ENCODE results near the gene PTMA. TPM values are rescaled to one million over a fixed set of nuclear protein-coding genes. Genes with fewer than 3 reads are reported as not detected.
A peak's percentile ranks its signal among the peaks of the same experiment; 100 is the strongest.

PTMA gene
- total RNA-seq, 6 donors from 2014 or later = 344 to 896 (median 663) TPM

DNA sequence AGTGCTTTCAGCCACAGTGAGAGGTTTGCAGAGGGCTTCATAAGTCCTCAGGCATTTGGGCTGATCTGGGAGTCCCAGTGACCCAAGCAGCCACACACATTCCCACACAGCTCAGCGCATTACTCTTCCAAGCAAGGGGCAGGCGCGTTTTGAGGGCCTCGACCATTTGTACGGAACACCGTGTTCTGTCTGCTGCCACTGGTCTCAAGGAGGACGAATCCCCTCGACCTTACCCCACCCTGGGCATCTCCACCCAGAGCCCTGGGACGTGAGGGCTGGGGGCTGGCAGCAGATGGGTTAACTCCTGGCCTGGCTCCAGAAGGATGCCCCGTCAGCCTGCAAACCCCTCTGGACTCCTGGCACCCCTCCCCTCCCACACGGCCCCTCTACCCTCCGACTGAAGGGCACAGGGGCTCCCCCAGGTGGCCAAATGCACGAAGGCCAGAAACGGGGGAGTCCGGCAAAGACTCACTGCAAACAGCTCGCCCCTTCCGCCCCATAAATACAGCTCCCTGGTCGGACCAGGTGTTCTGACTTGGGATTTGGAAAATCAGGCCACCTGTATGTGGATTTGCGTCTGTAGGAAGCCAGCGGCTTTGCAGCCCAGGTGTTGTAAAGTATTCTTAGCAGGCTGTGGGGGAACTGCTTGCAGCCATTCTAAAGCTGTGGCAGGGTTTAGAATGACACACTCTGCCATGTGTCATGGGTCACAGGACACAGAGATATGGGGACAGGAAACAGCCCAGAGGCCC, 33.6 kb upstream of the PTMA start:
- no peaks in the 10 kb centered on the region for H3K9me3 ChIP-seq
- H3K4me1 ChIP-seq = peaks cover 47 to 63% (median 55%) of the 10 kb centered on the region in 4 donors
- peak overlapping the region; percentile 91 to 94 (median 92) for H3K27ac ChIP-seq
- 23 to 27% methylated on average over 13 to 18 of the region's 20 CpGs for WGBS, 2 donors
- no peaks in the 10 kb centered on the region for H3K27me3 ChIP-seq
- DNase-seq (peak in 1 of 2 donors; percentile 66), ATAC-seq (ENCODE audit: low FRiP score in 2 of 2) (peak; percentile 60 to 76)
- no peaks in the 10 kb centered on the region for H3K36me3 ChIP-seq
- peak in 1 of 2 donors; percentile 20 for TF ChIP-seq POLR2AphosphoS5 (IDR thresholded peaks at IDR 0.05)
- no peak for TF ChIP-seq POLR2A (IDR thresholded peaks at IDR 0.05)
- TF ChIP-seq EP300 (IDR thresholded peaks at IDR 0.05) = peak in 2 of 4 donors; percentile 29 to 77
- TF ChIP-seq, protein P1, sequence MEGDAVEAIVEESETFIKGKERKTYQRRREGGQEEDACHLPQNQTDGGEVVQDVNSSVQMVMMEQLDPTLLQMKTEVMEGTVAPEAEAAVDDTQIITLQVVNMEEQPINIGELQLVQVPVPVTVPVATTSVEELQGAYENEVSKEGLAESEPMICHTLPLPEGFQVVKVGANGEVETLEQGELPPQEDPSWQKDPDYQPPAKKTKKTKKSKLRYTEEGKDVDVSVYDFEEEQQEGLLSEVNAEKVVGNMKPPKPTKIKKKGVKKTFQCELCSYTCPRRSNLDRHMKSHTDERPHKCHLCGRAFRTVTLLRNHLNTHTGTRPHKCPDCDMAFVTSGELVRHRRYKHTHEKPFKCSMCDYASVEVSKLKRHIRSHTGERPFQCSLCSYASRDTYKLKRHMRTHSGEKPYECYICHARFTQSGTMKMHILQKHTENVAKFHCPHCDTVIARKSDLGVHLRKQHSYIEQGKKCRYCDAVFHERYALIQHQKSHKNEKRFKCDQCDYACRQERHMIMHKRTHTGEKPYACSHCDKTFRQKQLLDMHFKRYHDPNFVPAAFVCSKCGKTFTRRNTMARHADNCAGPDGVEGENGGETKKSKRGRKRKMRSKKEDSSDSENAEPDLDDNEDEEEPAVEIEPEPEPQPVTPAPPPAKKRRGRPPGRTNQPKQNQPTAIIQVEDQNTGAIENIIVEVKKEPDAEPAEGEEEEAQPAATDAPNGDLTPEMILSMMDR (IDR thresholded peaks at IDR 0.05) = peak; percentile 75 to 91 (median 88)
- no peak overlapping the region for H3K4me3 ChIP-seq

DNA sequence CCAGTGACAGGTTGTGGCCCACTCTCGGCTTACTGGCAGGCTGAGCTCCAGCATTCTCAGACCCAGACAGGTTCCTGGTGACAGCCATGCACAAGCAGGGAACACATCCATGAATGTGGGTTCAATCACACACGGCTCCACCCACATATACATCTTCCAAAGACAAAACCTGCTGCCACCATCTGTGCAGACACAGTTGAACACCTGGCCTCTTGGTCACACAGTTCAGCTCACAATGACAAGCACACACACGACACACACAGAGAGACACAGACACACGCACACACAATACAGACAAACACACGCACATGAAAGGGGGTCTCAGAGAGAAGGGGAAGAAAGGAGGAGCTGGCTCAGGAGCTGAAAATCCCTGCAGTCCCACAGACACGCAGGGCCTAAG, 32.1 kb upstream of the PTMA start:
- Histone ChIP-seq H3K27ac (no peak overlapping the region), H3K9me3 (no peaks in the 10 kb centered on the region), H3K27me3 (no peaks in the 10 kb centered on the region), H3K4me3 (no peak overlapping the region), H3K4me1 (peaks cover 45 to 61% (median 48%) of the 10 kb centered on the region in 4 donors), H3K36me3 (no peaks in the 10 kb centered on the region)
- ATAC-seq (ENCODE audit: low FRiP score in 2 of 2) = no peak
- TF ChIP-seq, protein P1 (IDR thresholded peaks at IDR 0.05) = no peak
- no peak for TF ChIP-seq EP300 (IDR thresholded peaks at IDR 0.05)
- TF ChIP-seq POLR2A (IDR thresholded peaks at IDR 0.05) = no peak
- no peak for TF ChIP-seq POLR2AphosphoS5 (IDR thresholded peaks at IDR 0.05)
- no peak for DNase-seq
- WGBS, 2 donors = 89 to 93% methylated on average over 3 to 6 of the region's 6 CpGs

DNA sequence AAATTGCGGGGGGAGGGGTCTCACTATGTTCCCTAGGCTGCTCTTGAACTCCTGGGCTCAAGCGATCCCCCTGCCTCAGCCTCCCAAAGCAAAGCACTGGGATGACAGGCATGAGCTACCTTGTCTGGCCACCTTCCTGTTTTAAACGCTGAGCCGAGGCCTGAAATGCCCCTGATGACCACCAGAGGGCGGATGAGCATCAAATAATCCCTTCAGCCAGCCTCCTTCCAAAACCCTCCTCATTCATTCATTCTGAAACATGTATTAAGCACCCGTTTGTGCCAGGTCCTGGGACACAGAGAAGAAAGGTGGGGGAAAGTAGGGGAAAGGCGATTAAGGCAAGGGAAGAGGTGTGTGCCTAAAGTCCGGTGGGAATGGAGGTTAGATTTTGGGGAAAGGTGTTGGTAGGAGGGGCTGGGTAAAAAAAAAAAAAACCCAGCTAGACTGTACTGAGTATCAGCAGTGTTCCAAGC, 30.7 kb upstream of the PTMA start:
- Histone ChIP-seq H3K27ac (no peak overlapping the region), H3K4me3 (no peak overlapping the region), H3K27me3 (no peaks in the 10 kb centered on the region), H3K36me3 (no peaks in the 10 kb centered on the region), H3K4me1 (peaks cover 36 to 53% (median 40%) of the 10 kb centered on the region in 4 donors), H3K9me3 (no peaks in the 10 kb centered on the region)
- WGBS, 2 donors = 1 to 3% methylated on average over 8 of the region's 8 CpGs
- peak in 1 of 2 donors; percentile 85 for DNase-seq
- peak in 1 of 2 donors; percentile 56 for ATAC-seq (ENCODE audit: low FRiP score in 2 of 2)
- TF ChIP-seq POLR2A (IDR thresholded peaks at IDR 0.05) (no peak), EP300 (IDR thresholded peaks at IDR 0.05) (no peak), POLR2AphosphoS5 (IDR thresholded peaks at IDR 0.05) (peak in 1 of 2 donors; percentile 10)
- TF ChIP-seq, protein P1 (IDR thresholded peaks at IDR 0.05) = peak; percentile 95 to 98 (median 98)

DNA sequence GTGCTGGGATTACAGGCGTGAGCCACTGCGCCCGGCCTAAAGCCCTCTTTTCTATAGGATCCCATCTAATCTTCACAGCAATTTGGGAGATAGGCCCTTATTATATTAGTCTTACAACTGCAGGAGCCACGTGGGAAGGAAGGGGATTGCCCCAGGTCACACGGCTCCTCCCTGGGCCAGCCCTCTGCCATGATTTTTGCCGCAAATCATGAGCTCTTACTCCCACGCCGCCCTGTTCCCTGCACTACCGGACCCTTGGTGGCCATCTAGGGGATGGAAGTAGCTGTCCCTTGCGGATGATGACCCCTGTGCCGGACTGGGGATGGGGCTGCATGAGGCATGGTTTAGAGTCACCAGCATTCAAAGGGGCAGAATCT, 28.4 kb upstream of the PTMA start:
- ATAC-seq (ENCODE audit: low FRiP score in 2 of 2) = no peak
- peak overlapping the region; percentile 86 to 90 (median 89) for H3K27ac ChIP-seq
- no peaks in the 10 kb centered on the region for H3K36me3 ChIP-seq
- 83 to 90% methylated on average over 11 of the region's 11 CpGs for WGBS, 2 donors
- peaks cover 13 to 31% (median 18%) of the 10 kb centered on the region in 4 donors for H3K4me1 ChIP-seq
- no peak overlapping the region for H3K4me3 ChIP-seq
- TF ChIP-seq EP300 (IDR thresholded peaks at IDR 0.05) (no peak), POLR2AphosphoS5 (IDR thresholded peaks at IDR 0.05) (no peak), POLR2A (IDR thresholded peaks at IDR 0.05) (no peak)
- TF ChIP-seq, protein P1 (IDR thresholded peaks at IDR 0.05) = no peak
- H3K27me3 ChIP-seq = no peaks in the 10 kb centered on the region
- DNase-seq = no peak
- no peaks in the 10 kb centered on the region for H3K9me3 ChIP-seq

Measured in upper lobe of left lung (tissue), 6 donors.